Activated CD8-positive, alpha-beta memory T cell treated with anti-CD3 and anti-CD28 coated beads, Interleukin-2, amount 10 ng/mL, durations not matched to agents 7 days and 5 days (primary cell): ENCODE results near the gene NME9. TPM values are rescaled to one million over a fixed set of nuclear protein-coding genes. Genes with fewer than 3 reads are reported as not detected.

ENCODE experiments used
- ATAC-seq: fragments of 150-1000 bp; cut with Tn5 transposase; one replicate; pipeline ENCODE4 v1.10.0; 2021; ENCODE audit warnings: moderate library complexity
- CTCF ChIA-PET: fragments of 350-600 bp; sonication (Branson Sonifier 250); formaldehyde crosslinking; loops from one replicate; lab custom pipeline; 2021; ENCODE audit warnings: antibody characterized with exemption; lab: Charles Lee
- DNase-seq: peaks from one replicate; pipeline ENCODE4 v3.0.0-alpha.2; 2020
- H3K27ac Mint-ChIP-seq: one replicate; pipeline ENCODE4 v1.8.0; 2021; ENCODE audit warnings: mild to moderate bottlenecking, mixed read lengths
- H3K27me3 Mint-ChIP-seq: one replicate; pipeline ENCODE4 v1.8.0; 2021; ENCODE audit warnings: mixed read lengths
- H3K36me3 Mint-ChIP-seq: one replicate; pipeline ENCODE4 v1.8.0; 2021; ENCODE audit warnings: mild to moderate bottlenecking, mixed read lengths
- H3K4me1 Mint-ChIP-seq: one replicate; pipeline ENCODE4 v1.8.0; 2021; ENCODE audit warnings: mixed read lengths
- H3K4me3 Mint-ChIP-seq: one replicate; pipeline ENCODE4 v1.8.0; 2021; ENCODE audit warnings: mild to moderate bottlenecking, moderate library complexity, mixed read lengths
- H3K9me3 Mint-ChIP-seq: one replicate; pipeline ENCODE4 v1.8.0; 2022; ENCODE audit warnings: low read depth, mixed read lengths
- total RNA-seq, 2 experiments: library from RNA; stranded (reverse); gene quantifications; one replicate each; pipeline ENCODE4 v1.2.3, GENCODE V29; 2021

Gene NME9
- total RNA-seq, 2 experiments from 2014 or later: not detected

GRCh38 chr3:138369151-138369900 lies 39.7 kb upstream of the NME9 start:
- H3K36me3 Mint-ChIP-seq: no peaks in the 10 kb centered on the region
- no peak overlapping the region for H3K27ac Mint-ChIP-seq
- no peak for ATAC-seq
- DNase-seq: no peak
- H3K27me3 Mint-ChIP-seq: peaks cover 33% of the 10 kb centered on the region
- CTCF ChIA-PET: no interaction called here
- no peaks in the 10 kb centered on the region for H3K9me3 Mint-ChIP-seq
- peaks cover 10% of the 10 kb centered on the region for H3K4me1 Mint-ChIP-seq
- H3K4me3 Mint-ChIP-seq: no peak overlapping the region

GRCh38 chr3:138367911-138368310 lies 38.3 kb upstream of the NME9 start:
- Mint-ChIP-seq H3K36me3 (no peaks in the 10 kb centered on the region), H3K9me3 (no peaks in the 10 kb centered on the region), H3K27ac (no peak overlapping the region), H3K4me1 (peaks cover 10% of the 10 kb centered on the region), H3K27me3 (peaks cover 33% of the 10 kb centered on the region), H3K4me3 (no peak overlapping the region)
- CTCF ChIA-PET: no interaction called here
- no peak for DNase-seq
- no peak for ATAC-seq

GRCh38 chr3:138367326-138367850 lies 37.7 kb upstream of the NME9 start:
- H3K27ac Mint-ChIP-seq: no peak overlapping the region
- CTCF ChIA-PET: no interaction called here

GRCh38 chr3:138366006-138366759 lies 36.5 kb upstream of the NME9 start:
- Mint-ChIP-seq H3K9me3 (no peaks in the 10 kb centered on the region), H3K27ac (no peak overlapping the region), H3K27me3 (peaks cover 22% of the 10 kb centered on the region), H3K4me1 (peaks cover 4% of the 10 kb centered on the region), H3K36me3 (no peaks in the 10 kb centered on the region), H3K4me3 (no peak overlapping the region)
- CTCF ChIA-PET: no interaction called here
- ATAC-seq: no peak
- DNase-seq: no peak

More at GRCh38 chr3:138367326-138367850, 37.7 kb upstream of the NME9 start:
- DNase-seq: no peak
- H3K36me3 Mint-ChIP-seq: no peaks in the 10 kb centered on the region
- H3K9me3 Mint-ChIP-seq: no peaks in the 10 kb centered on the region
- peaks cover 33% of the 10 kb centered on the region for H3K27me3 Mint-ChIP-seq
- no peak for ATAC-seq
- H3K4me3 Mint-ChIP-seq: no peak overlapping the region
- peaks cover 10% of the 10 kb centered on the region for H3K4me1 Mint-ChIP-seq

GRCh38 chr3:138365253-138365555 lies 35.6 kb upstream of the NME9 start:
- Mint-ChIP-seq H3K36me3 (no peaks in the 10 kb centered on the region), H3K4me1 (no peaks in the 10 kb centered on the region), H3K27ac (no peak overlapping the region), H3K4me3 (no peak overlapping the region), H3K27me3 (peaks cover 13% of the 10 kb centered on the region), H3K9me3 (no peaks in the 10 kb centered on the region)
- DNase-seq (no peak), ATAC-seq (no peak)
- CTCF ChIA-PET: no interaction called here

- no peaks in the 10 kb centered on the region for H3K9me3 Mint-ChIP-seq
- no peaks in the 10 kb centered on the region for H3K36me3 Mint-ChIP-seq
- no peak overlapping the region for H3K27ac Mint-ChIP-seq
- H3K4me3 Mint-ChIP-seq: no peak overlapping the region
- no peaks in the 10 kb centered on the region for H3K4me1 Mint-ChIP-seq
- DNase-seq (no peak), ATAC-seq (no peak)
- CTCF ChIA-PET: no interaction called here
- peaks cover 12% of the 10 kb centered on the region for H3K27me3 Mint-ChIP-seq
These were observed 35.0 kb upstream of the NME9 start for GRCh38 chr3:138364356-138365252.

GRCh38 chr3:138363322-138363721 lies 33.7 kb upstream of the NME9 start:
- H3K9me3 Mint-ChIP-seq: no peaks in the 10 kb centered on the region
- DNase-seq (no peak), ATAC-seq (no peak)
- no peak overlapping the region for H3K4me3 Mint-ChIP-seq
- H3K27ac Mint-ChIP-seq: no peak overlapping the region
- H3K27me3 Mint-ChIP-seq: peaks cover 4% of the 10 kb centered on the region
- no peaks in the 10 kb centered on the region for H3K4me1 Mint-ChIP-seq
- no peaks in the 10 kb centered on the region for H3K36me3 Mint-ChIP-seq
- CTCF ChIA-PET: no interaction called here

GRCh38 chr3:138362538-138362937 lies 32.9 kb upstream of the NME9 start:
- no peaks in the 10 kb centered on the region for H3K4me1 Mint-ChIP-seq
- no peaks in the 10 kb centered on the region for H3K36me3 Mint-ChIP-seq

GRCh38 chr3:138361561-138361971 lies 31.9 kb upstream of the NME9 start:
- CTCF ChIA-PET: no interaction called here
- ATAC-seq: no peak
- Mint-ChIP-seq H3K9me3 (no peaks in the 10 kb centered on the region), H3K4me3 (no peak overlapping the region), H3K27me3 (peaks cover 4% of the 10 kb centered on the region), H3K4me1 (no peaks in the 10 kb centered on the region), H3K27ac (no peak overlapping the region), H3K36me3 (no peaks in the 10 kb centered on the region)
- DNase-seq: no peak

More at GRCh38 chr3:138362538-138362937, 32.9 kb upstream of the NME9 start:
- no peak overlapping the region for H3K4me3 Mint-ChIP-seq
- peaks cover 4% of the 10 kb centered on the region for H3K27me3 Mint-ChIP-seq
- CTCF ChIA-PET: no interaction called here
- ATAC-seq (no peak), DNase-seq (no peak)
- H3K27ac Mint-ChIP-seq: no peak overlapping the region
- no peaks in the 10 kb centered on the region for H3K9me3 Mint-ChIP-seq

- Mint-ChIP-seq H3K4me1 (no peaks in the 10 kb centered on the region), H3K9me3 (no peaks in the 10 kb centered on the region), H3K4me3 (no peak overlapping the region), H3K27ac (no peak overlapping the region), H3K36me3 (no peaks in the 10 kb centered on the region), H3K27me3 (peaks cover 4% of the 10 kb centered on the region)
- CTCF ChIA-PET: no interaction called here
- no peak for ATAC-seq
- no peak for DNase-seq
These were observed 31.3 kb upstream of the NME9 start for GRCh38 chr3:138360869-138361525.

GRCh38 chr3:138359919-138360868 lies 30.5 kb upstream of the NME9 start:
- no peak overlapping the region for H3K4me3 Mint-ChIP-seq
- DNase-seq (no peak), ATAC-seq (no peak)
- no peak overlapping the region for H3K27ac Mint-ChIP-seq
- H3K36me3 Mint-ChIP-seq: no peaks in the 10 kb centered on the region
- H3K4me1 Mint-ChIP-seq: no peaks in the 10 kb centered on the region
- CTCF ChIA-PET: no interaction called here
- peaks cover 4% of the 10 kb centered on the region for H3K27me3 Mint-ChIP-seq
- H3K9me3 Mint-ChIP-seq: no peaks in the 10 kb centered on the region
